Large intestine (tissue), 3 donors: ENCODE results near the gene IQSEC2. TPM values are rescaled to one million over a fixed set of nuclear protein-coding genes. Genes with fewer than 3 reads are reported as not detected.

Experiments
- DNase-seq, 2 donors: peaks; one replicate each; pipeline versions ENCODE4 v3.0.0 to v3.0.0-alpha.2; 2013
- H3K27ac ChIP-seq: one replicate; pipeline ENCODE4 v1.5.1; 2013; ENCODE audit warnings: low read length
- H3K27me3 ChIP-seq: 2 replicates; pipeline ENCODE4 v1.6.1; 2013; ENCODE audit warnings: low read length; ENCODE audit not compliant: control insufficient read depth, insufficient read depth
- H3K36me3 ChIP-seq: 2 replicates; pipeline ENCODE4 v1.6.1; 2013; ENCODE audit warnings: low read length; ENCODE audit not compliant: control insufficient read depth, insufficient read depth
- H3K4me1 ChIP-seq: one replicate; pipeline ENCODE4 v1.6.1; 2013; ENCODE audit warnings: low read length; ENCODE audit not compliant: control insufficient read depth, insufficient read depth
- H3K4me3 ChIP-seq: one replicate; pipeline ENCODE4 v1.5.1; 2013; ENCODE audit warnings: low read length
- H3K9me3 ChIP-seq: one replicate; pipeline ENCODE4 v1.6.1; 2013; ENCODE audit warnings: mild to moderate bottlenecking, low read depth, low read length, moderate library complexity; ENCODE audit not compliant: control insufficient read depth
- WGBS: methylation state at CpG from one replicate; pipeline ENCODE4 v1.1.5; 2013; ENCODE audit warnings: low lambda C conversion rate; ENCODE audit not compliant: insufficient coverage; 5-methylcytosine and 5-hydroxymethylcytosine counted together
- polyA plus RNA-seq: library from polyadenylated mRNA; unstranded; fragments of 120-200 nt; gene quantifications from one replicate; pipeline ENCODE4 v1.2.1, GENCODE V29; 2013

The IQSEC2 gene
- polyA plus RNA-seq, 1 donor, result 19.3 TPM

DNA sequence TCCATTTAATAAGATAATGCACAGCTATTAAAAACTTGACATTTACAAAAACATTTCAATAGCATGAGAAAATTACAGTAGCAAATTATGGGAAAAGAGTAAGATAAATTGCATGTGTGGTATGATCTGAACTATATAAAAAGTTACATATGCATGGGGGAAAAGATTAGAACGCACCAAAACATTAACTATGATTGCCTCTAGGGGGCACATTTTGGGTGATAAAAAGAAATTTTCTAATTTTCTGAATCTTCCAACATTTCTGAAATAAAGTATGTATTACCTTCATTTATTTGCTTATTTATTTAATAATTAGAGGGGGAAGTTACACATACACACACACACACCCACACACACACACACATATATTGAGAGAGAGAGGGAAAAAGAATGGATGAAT is 36.8 kb downstream of the IQSEC2 start:
- Histone ChIP-seq H3K4me3 (no peak overlapping the region), H3K27me3 (no peaks in the 10 kb centered on the region), H3K4me1 (no peaks in the 10 kb centered on the region), H3K27ac (no peak overlapping the region), H3K9me3 (no peaks in the 10 kb centered on the region), H3K36me3 (peaks cover 26% of the 10 kb centered on the region)
- 67% methylated on average over 1 of the region's 1 CpG for WGBS
- no peak for DNase-seq

DNA sequence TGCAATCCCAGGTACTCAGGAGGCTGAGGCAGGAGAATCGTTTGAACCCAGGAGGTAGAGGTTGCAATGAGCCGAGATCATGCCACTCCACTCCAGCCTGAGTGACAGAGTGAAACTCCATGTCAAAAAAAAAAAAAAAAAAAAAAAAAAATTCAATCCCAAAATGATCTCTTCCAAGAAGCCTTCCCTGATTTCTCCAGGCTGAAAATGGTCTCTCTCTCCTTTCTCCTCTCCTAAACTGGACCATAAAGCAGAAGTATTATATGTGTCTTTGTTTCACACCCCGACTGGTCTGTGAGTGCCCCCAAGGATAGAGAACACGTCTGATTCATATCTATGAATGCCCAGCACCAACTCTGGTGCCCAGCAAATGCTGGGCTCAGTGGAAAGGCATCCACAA is 39.1 kb downstream of the IQSEC2 start:
- DNase-seq, result no peak
- Histone ChIP-seq H3K27me3 (no peaks in the 10 kb centered on the region), H3K27ac (no peak overlapping the region), H3K4me1 (no peaks in the 10 kb centered on the region), H3K4me3 (no peak overlapping the region), H3K9me3 (no peaks in the 10 kb centered on the region), H3K36me3 (peaks cover 29% of the 10 kb centered on the region)
- WGBS, result no CpG with 5 or more reads among the region's 4 CpGs

DNA sequence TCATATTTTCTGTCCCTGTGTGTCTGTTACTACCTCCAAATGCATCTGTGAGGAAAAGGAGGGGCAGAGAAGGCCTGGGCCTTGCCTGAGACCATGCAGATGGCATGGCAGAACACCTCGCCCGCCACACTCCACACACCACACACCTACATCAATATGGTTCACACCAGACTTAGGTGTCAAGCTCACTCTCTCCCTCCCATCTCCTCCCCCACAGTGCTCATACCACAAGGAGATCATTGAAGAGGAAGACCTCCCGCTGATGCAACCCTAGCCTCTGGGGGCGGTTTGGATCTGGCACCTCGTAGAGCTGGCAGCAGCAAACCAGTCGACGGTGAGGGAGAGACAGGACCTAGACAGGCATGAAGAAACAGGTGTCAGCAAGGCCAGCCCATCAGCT is 39.8 kb downstream of the IQSEC2 start:
- Histone ChIP-seq H3K9me3 (no peaks in the 10 kb centered on the region), H3K36me3 (peaks cover 28% of the 10 kb centered on the region), H3K4me1 (no peaks in the 10 kb centered on the region), H3K27ac (no peak overlapping the region), H3K27me3 (no peaks in the 10 kb centered on the region), H3K4me3 (no peak overlapping the region)
- no peak for DNase-seq
- no CpG with 5 or more reads among the region's 7 CpGs for WGBS

DNA sequence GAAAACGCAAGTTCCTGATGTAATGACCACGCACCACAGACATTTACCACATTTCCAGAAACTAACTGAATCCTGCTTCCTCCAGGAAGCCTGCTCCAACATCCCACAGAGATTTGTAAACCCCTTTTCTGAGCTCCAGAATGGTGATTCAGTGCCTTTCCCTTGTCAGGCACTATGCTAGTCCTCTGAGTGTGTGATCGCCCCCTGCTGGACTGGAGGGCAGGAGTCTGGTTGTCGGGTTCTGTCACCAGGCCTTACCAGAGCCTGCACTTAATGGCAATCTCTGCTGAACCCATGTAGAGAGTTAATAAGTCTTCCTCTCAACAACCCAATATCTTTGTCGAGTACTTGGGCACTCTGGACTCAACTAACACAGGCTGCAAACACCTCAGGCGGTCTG is 41.9 kb downstream of the IQSEC2 start:
- Histone ChIP-seq H3K27ac (no peak overlapping the region), H3K4me1 (no peaks in the 10 kb centered on the region), H3K4me3 (no peak overlapping the region), H3K27me3 (no peaks in the 10 kb centered on the region), H3K9me3 (no peaks in the 10 kb centered on the region), H3K36me3 (peaks cover 30% of the 10 kb centered on the region)
- no CpG with 5 or more reads among the region's 6 CpGs for WGBS
- no peak for DNase-seq

DNA sequence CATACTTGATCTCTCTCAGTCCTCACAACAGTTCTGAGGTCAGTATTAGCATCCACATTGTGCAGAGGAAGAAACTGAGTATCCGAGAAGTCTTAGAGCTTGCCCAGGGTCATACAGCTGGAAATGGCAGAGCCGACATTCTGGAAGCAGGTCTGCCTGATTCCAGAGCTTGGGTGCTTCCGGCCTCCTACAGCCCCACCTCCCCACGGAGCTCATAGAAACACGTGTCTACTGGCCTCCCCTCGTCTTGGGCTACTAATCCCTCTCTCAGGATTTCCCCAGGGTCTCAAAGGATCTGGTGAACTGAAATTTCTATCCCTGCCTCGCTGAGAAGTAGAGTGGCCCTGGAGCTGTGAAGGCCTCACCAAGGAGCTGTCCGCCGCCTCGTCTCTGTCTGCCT is 44.3 kb downstream of the IQSEC2 start:
- Histone ChIP-seq H3K9me3 (no peaks in the 10 kb centered on the region), H3K27me3 (no peaks in the 10 kb centered on the region), H3K4me1 (peaks cover 3% of the 10 kb centered on the region), H3K4me3 (no peak overlapping the region), H3K27ac (no peak overlapping the region), H3K36me3 (peaks cover 26% of the 10 kb centered on the region)
- no CpG with 5 or more reads among the region's 10 CpGs for WGBS
- DNase-seq, result no peak

DNA sequence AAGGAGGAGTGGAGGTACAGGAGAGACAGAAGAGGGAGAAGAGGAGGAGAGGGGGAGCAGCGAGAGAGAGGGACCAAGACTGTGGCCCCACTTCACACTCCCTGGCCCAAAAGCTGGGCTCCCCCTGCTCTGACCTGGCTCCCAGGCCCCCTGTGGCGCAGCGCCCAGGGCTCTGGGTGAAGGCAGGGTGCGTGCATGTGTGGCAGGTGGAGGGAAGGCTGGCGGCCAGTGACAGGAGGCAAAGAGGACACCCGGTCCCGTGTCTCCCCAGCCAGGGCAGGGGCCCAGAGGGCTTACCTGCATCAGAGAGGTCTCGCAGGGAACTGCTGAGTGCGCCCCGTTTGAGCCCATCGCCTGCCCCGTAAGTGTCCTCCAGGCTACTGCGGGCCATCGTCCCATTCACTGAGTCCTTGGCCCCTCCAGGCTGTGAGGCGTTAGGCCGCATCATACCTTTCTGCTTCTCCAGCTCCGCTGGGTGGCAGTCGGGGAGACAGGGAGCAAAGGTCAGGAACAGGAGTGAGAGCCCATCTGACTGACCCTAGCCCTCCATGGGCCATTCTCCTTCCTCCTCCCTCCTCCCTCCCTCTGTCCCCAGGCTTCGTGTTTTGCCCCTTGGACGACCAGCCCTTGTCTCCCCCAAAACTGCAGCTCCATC is 45.2 kb downstream of the IQSEC2 start:
- DNase-seq, result no peak
- Histone ChIP-seq H3K4me3 (no peak overlapping the region), H3K27ac (no peak overlapping the region), H3K27me3 (no peaks in the 10 kb centered on the region), H3K4me1 (peaks cover 3% of the 10 kb centered on the region), H3K36me3 (peaks cover 19% of the 10 kb centered on the region), H3K9me3 (no peaks in the 10 kb centered on the region)
- no CpG with 5 or more reads among the region's 20 CpGs for WGBS

DNA sequence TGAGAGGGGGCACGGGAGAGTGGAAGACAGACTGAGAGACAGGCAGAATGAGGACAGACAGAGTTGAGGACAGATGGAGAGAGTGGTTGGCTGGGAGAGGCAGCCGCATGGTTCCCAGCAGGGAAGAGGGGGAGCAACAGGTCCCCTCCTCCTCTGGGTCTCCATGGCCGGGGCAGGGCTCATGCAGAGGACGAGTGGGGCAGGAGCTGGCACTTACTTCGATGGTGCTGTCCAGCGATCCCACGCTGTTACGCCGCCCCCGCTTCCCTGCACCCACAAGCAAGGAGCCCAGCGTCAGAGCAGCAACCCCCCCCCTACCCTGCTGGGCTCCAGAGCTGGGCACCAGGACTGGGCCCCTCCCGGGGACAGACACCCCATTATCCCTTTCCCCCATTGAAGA is 45.8 kb downstream of the IQSEC2 start:
- Histone ChIP-seq H3K9me3 (no peaks in the 10 kb centered on the region), H3K4me1 (peaks cover 3% of the 10 kb centered on the region), H3K4me3 (no peak overlapping the region), H3K27ac (no peak overlapping the region), H3K36me3 (peaks cover 19% of the 10 kb centered on the region), H3K27me3 (no peaks in the 10 kb centered on the region)
- no CpG with 5 or more reads among the region's 12 CpGs for WGBS
- no peak for DNase-seq

DNA sequence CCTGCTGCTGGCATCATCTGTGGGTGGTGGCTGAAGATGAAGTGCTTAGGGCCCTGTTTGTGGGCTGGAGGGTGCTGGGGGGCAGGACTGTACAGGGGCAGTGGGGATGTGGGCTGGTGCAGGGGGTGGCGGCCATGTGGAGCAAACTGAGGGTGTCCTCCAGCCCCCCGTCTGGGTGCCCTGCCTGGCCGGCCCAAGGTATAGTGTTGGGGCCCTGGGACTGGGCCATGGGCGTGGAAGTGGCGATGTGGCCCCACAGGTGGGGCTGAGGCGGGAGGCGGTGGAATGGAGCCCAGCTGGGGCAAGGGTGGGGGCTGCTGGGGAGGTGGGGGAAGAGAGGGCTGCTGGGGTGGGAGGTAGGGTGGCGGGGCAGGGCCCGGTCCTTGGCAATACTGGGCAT is 46.9 kb downstream of the IQSEC2 start:
- H3K36me3 ChIP-seq, result peaks cover 12% of the 10 kb centered on the region
- no peak for DNase-seq
- WGBS, result no CpG with 5 or more reads among the region's 9 CpGs
- H3K9me3 ChIP-seq, result no peaks in the 10 kb centered on the region
- H3K27me3 ChIP-seq, result no peaks in the 10 kb centered on the region
- H3K27ac ChIP-seq, result no peak overlapping the region
- H3K4me1 ChIP-seq, result peaks cover 3% of the 10 kb centered on the region
- no peak overlapping the region for H3K4me3 ChIP-seq

DNA sequence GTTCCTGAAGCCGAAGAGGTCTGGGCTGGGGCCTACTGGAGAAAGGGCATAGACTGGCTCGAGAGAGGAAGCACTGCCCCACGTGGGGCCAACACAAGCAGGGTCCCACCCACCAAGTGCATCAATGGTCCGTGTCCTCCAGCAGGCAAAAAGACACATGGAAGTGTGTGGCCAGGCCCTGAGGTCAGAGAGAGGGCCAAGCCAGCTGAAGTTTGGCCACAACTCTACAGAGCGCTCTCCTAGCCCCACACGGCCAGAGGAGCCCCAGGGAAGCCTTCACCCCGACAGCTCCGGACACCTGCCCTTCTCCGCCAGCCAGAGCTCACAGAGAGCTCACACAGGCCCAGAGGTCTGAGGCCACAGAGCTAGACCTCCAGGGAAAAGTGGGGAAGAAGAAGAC is 47.8 kb downstream of the IQSEC2 start:
- peaks cover 3% of the 10 kb centered on the region for H3K4me1 ChIP-seq

DNA sequence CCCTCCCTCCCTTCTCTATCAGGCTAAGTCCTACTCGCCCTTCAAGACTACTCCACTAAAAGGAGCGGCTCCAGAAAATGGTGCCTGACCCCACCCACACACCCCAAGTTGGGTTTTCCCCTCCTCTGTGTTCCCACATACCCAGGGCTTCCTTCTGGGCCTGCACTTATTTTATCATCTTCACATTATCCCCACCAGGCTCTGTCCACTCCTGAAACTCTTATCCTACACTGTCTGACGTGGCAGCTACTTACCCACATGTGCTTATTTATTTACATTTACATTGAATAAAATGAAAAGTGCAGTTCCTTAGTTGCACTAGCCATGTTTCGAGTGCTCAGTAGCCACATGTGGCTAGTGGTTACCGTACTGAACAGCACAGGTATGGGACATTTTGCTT is 51.3 kb downstream of the IQSEC2 start:
- no CpG with 5 or more reads among the region's 5 CpGs for WGBS
- Histone ChIP-seq H3K36me3 (no peaks in the 10 kb centered on the region), H3K4me3 (no peak overlapping the region), H3K9me3 (no peaks in the 10 kb centered on the region), H3K27me3 (no peaks in the 10 kb centered on the region), H3K27ac (no peak overlapping the region), H3K4me1 (peaks cover 3% of the 10 kb centered on the region)
- no peak for DNase-seq

More for the DNA sequence above, 47.8 kb downstream of the IQSEC2 start:
- Histone ChIP-seq H3K4me3 (no peak overlapping the region), H3K36me3 (peaks cover 12% of the 10 kb centered on the region), H3K27ac (no peak overlapping the region), H3K27me3 (no peaks in the 10 kb centered on the region), H3K9me3 (no peaks in the 10 kb centered on the region)
- no peak for DNase-seq
- WGBS, result no CpG with 5 or more reads among the region's 9 CpGs

DNA sequence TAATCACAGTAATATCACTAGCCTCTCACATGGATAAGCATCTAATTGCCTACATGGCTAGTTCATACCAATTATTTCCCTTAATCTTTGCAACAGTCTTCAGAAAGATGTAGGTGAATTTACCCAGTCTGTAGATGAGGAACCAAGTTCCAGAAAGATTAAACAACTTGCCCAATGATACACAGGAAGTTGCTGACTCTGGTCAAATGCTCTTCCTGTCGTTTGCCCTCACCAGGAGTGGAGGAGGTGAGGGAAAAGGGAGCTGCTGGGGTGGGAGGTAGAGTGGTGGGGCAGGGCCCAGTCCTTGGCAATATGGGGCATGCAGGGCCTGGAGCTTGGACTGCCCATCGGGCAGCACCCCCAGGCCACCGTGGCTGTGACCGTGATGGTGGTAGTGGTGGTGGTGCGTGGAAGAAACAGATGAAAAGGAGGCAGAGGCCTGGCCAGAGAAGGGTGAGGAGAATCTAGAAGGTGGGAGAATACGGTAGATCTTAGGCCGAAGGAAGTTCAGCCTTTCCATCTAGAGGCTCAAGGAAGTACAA is 54.1 kb downstream of the IQSEC2 start:
- H3K4me1 ChIP-seq, result peaks cover 11% of the 10 kb centered on the region
- no peaks in the 10 kb centered on the region for H3K36me3 ChIP-seq
- H3K27me3 ChIP-seq, result no peaks in the 10 kb centered on the region
- no peaks in the 10 kb centered on the region for H3K9me3 ChIP-seq
- no peak overlapping the region for H3K27ac ChIP-seq
- no peak for DNase-seq
- no peak overlapping the region for H3K4me3 ChIP-seq
- WGBS, result no CpG with 5 or more reads among the region's 7 CpGs
